ENCODE results near the gene NTHL1. TPM values are rescaled to one million over a fixed set of nuclear protein-coding genes. Genes with fewer than 3 reads are reported as not detected.

NTHL1 gene
- total and polyA plus RNA-seq, 2 of the 13 experiments (the other 11 are each of a cell fraction or from before 2014, with no cell fraction given) = 47.5 to 64.9 TPM

- WGBS (ENCODE audit: low lambda C conversion rate) = 100% methylated on average over 4 of the region's 16 CpGs
- DNase-seq (ENCODE audit: low spot score) (no peak), ATAC-seq (no peak; the same call in 2 of the 3 replicates), FAIRE-seq (no peak)
- Histone ChIP-seq H3K79me2 (ENCODE audit: insufficient read depth, low read length) (no peaks in the 10 kb centered on the region), H4K20me1 (ENCODE audit: insufficient read depth, low read length) (no peaks in the 10 kb centered on the region), H3K27ac (ENCODE audit: extremely low read length, insufficient read depth, low read length) (no peak overlapping the region), H3K9ac (ENCODE audit: insufficient read depth, low read depth, low read length) (no peak overlapping the region), H3K27me3 (ENCODE audit: control insufficient read depth in 1 of 2, insufficient read depth in 2 of 2, low read length in 2 of 2) (no peaks in the 10 kb centered on the region), H3K9me3 (ENCODE audit: low read length) (no peaks in the 10 kb centered on the region), H2AFZ (ENCODE audit: low read length) (no peak overlapping the region), H3K36me3 (replicated peaks in 1 of 2; ENCODE audit: control insufficient read depth in 1 of 2, insufficient read depth in 2 of 2, low read length in 2 of 2) (peaks cover 17 to 22% of the 10 kb centered on the region in 2 experiments), H3K4me3 (replicated peaks in 1 of 3; ENCODE audit: insufficient read depth in 1 of 3, low read depth in 2 of 3, low read length in 3 of 3) (no peak overlapping the region), H3K4me1 (ENCODE audit: insufficient read depth, low read length) (no peaks in the 10 kb centered on the region), H3K4me2 (ENCODE audit: low read depth, low read length) (no peak overlapping the region)
- intact Hi-C loops (cut with micrococcal nuclease; ENCODE audit: unreplicated experiment) = no loop called here
- no peak for TF ChIP-seq USF2 (IDR thresholded peaks at IDR 0.05; ENCODE audit: low read depth, low read length)
- TF ChIP-seq USF2 (CRISPR knock-in tag; IDR thresholded peaks at IDR 0.05; ENCODE audit: borderline replicate concordance) = no peak
- TF ChIP-seq FOXO4 (CRISPR knock-in tag; conservative IDR thresholded peaks at IDR 0.05) = no peak
- no peak for TF ChIP-seq ZMAT5 (CRISPR knock-in tag; IDR thresholded peaks at IDR 0.05; ENCODE audit: borderline replicate concordance, low read depth)
- no peak for TF ChIP-seq E2F1 (CRISPR knock-in tag; IDR thresholded peaks at IDR 0.05)
- no peak for TF ChIP-seq JUNB (CRISPR knock-in tag; IDR thresholded peaks at IDR 0.05; ENCODE audit: borderline replicate concordance)
- TF ChIP-seq ZNF703 (CRISPR knock-in tag; IDR thresholded peaks at IDR 0.05; ENCODE audit: borderline replicate concordance) = no peak
- TF ChIP-seq PCBP1 (IDR thresholded peaks at IDR 0.05; ENCODE audit: borderline replicate concordance, low read depth, low read length) = no peak
- ChIA-PET CTCF (ENCODE audit: low intra/inter-chr PET ratio, low total read pairs) (no interaction called here), POLR2A (no interaction called here)
- in situ Hi-C loops (cut with HindIII; ENCODE audit: extremely low pct_ligation_motif_present, low pct_unique_long_range_greater_than_20kb) = no loop called here
- BruUV-seq (replicated peaks) = no TSS peak
Observed at GRCh38 chr16:2064368-2064945, 16.8 kb upstream of the NTHL1 start.
